Measurements from ENCODE around the gene EFCAB9.

The EFCAB9 gene

GRCh38 chr5:172216345-172216744 lies 22.4 kb downstream of the EFCAB9 start:
- Histone ChIP-seq H3K4me3 (ENCODE audit: low read length) (no peak overlapping the region), H3K9me3 (replicated peaks; ENCODE audit: insufficient read depth, low read length) (no peaks in the 10 kb centered on the region), H3K36me3 (replicated peaks; ENCODE audit: insufficient read depth, low read length) (no peaks in the 10 kb centered on the region), H3K27ac (ENCODE audit: low read length) (no peak overlapping the region), H3K4me2 (ENCODE audit: low read depth, low read length) (no peak overlapping the region), H3K9me2 (replicated peaks; ENCODE audit: insufficient read depth, low read length) (no peaks in the 10 kb centered on the region), H3K4me1 (ENCODE audit: low read length) (peaks cover 7% of the 10 kb centered on the region; the same call in 1 of the 2 replicates), H4K20me1 (ENCODE audit: insufficient read depth, low read length) (no peaks in the 10 kb centered on the region), H3F3A (ENCODE audit: insufficient read depth, low read length) (no peaks in the 10 kb centered on the region), H3K27me3 (replicated peaks; ENCODE audit: insufficient read depth, low read length) (no peaks in the 10 kb centered on the region), H2AFZ (ENCODE audit: low read length) (no peak overlapping the region), H3K9ac (ENCODE audit: low read length) (no peak overlapping the region), H3K79me2 (ENCODE audit: low read length) (no peaks in the 10 kb centered on the region)
- TF ChIP-seq EZH2 (optimal IDR thresholded peaks at IDR 0.05; ENCODE audit: low read depth, low read length) (no peak), CTCF (IDR thresholded peaks at IDR 0.05; ENCODE audit: low read length) (no peak), EZH2phosphoT487 (IDR thresholded peaks at IDR 0.05; ENCODE audit: low read length) (no peak)
- no peak for DNase-seq

GRCh38 chr5:172219296-172219695 lies 25.3 kb downstream of the EFCAB9 start:
- no peak overlapping the region for H3K4me3 ChIP-seq (ENCODE audit: low read length)
- no peaks in the 10 kb centered on the region for H4K20me1 ChIP-seq (ENCODE audit: insufficient read depth, low read length)
- no peak overlapping the region for H2AFZ ChIP-seq (ENCODE audit: low read length)
- no peak for TF ChIP-seq CTCF (IDR thresholded peaks at IDR 0.05; ENCODE audit: low read length)
- no peak for TF ChIP-seq EZH2phosphoT487 (IDR thresholded peaks at IDR 0.05; ENCODE audit: low read length)
- no peak for TF ChIP-seq EZH2 (optimal IDR thresholded peaks at IDR 0.05; ENCODE audit: low read depth, low read length)
- 0 out of 2 replicates have a peak, but pooled peaks cover 2% of the 10 kb centered on the region for H3K79me2 ChIP-seq (ENCODE audit: low read length)
- no peaks in the 10 kb centered on the region for H3K9me2 ChIP-seq (replicated peaks; ENCODE audit: insufficient read depth, low read length)
- no peaks in the 10 kb centered on the region for H3K9me3 ChIP-seq (replicated peaks; ENCODE audit: insufficient read depth, low read length)
- H3K36me3 ChIP-seq (replicated peaks; ENCODE audit: insufficient read depth, low read length), result no peaks in the 10 kb centered on the region
- H3K27me3 ChIP-seq (replicated peaks; ENCODE audit: insufficient read depth, low read length), result no peaks in the 10 kb centered on the region
- peaks cover 9% of the 10 kb centered on the region for H3F3A ChIP-seq (ENCODE audit: insufficient read depth, low read length)
- H3K27ac ChIP-seq (ENCODE audit: low read length), result no peak overlapping the region
- H3K9ac ChIP-seq (ENCODE audit: low read length), result no peak overlapping the region
- H3K4me1 ChIP-seq (ENCODE audit: low read length), result peaks cover 15% of the 10 kb centered on the region
- H3K4me2 ChIP-seq (ENCODE audit: low read depth, low read length), result no peak overlapping the region
- no peak for DNase-seq

- peak overlapping the region; percentile 34 for H3K4me2 ChIP-seq (ENCODE audit: low read depth, low read length)
- H4K20me1 ChIP-seq (ENCODE audit: insufficient read depth, low read length), result no peaks in the 10 kb centered on the region
- peaks cover 16% of the 10 kb centered on the region for H3F3A ChIP-seq (ENCODE audit: insufficient read depth, low read length)
- no peaks in the 10 kb centered on the region for H3K9me3 ChIP-seq (replicated peaks; ENCODE audit: insufficient read depth, low read length)
- peak overlapping the region; percentile 25; the same call in 1 of the 2 replicates for H3K9ac ChIP-seq (ENCODE audit: low read length)
- no peaks in the 10 kb centered on the region for H3K27me3 ChIP-seq (replicated peaks; ENCODE audit: insufficient read depth, low read length)
- no peaks in the 10 kb centered on the region for H3K9me2 ChIP-seq (replicated peaks; ENCODE audit: insufficient read depth, low read length)
- no peaks in the 10 kb centered on the region for H3K36me3 ChIP-seq (replicated peaks; ENCODE audit: insufficient read depth, low read length)
- peak overlapping the region; percentile 17; the same call in 1 of the 2 replicates for H3K4me3 ChIP-seq (ENCODE audit: low read length)
- TF ChIP-seq CTCF (IDR thresholded peaks at IDR 0.05; ENCODE audit: low read length) (no peak), EZH2phosphoT487 (IDR thresholded peaks at IDR 0.05; ENCODE audit: low read length) (no peak), EZH2 (optimal IDR thresholded peaks at IDR 0.05; ENCODE audit: low read depth, low read length) (no peak)
- peak; percentile 76 for DNase-seq
- H3K4me1 ChIP-seq (ENCODE audit: low read length), result peaks cover 24% of the 10 kb centered on the region
- peak overlapping the region; percentile 60; the same call in 1 of the 2 replicates for H3K27ac ChIP-seq (ENCODE audit: low read length)
- H2AFZ ChIP-seq (ENCODE audit: low read length), result peak overlapping the region; percentile 48
- 0 out of 2 replicates have a peak, but pooled peaks cover 2% of the 10 kb centered on the region for H3K79me2 ChIP-seq (ENCODE audit: low read length)
Observed at GRCh38 chr5:172223901-172224873, 30.2 kb downstream of the EFCAB9 start.

Measured in MM.1S (cell line).